Measurements from ENCODE around the gene IMPDH1. TPM values are rescaled to one million over a fixed set of nuclear protein-coding genes. Genes with fewer than 3 reads are reported as not detected.

The IMPDH1 gene
- total and polyA plus RNA-seq, 2 donors (not counting 1 experiment from before 2014, with no cell fraction given) = 54.9 to 90.6 TPM

DNA sequence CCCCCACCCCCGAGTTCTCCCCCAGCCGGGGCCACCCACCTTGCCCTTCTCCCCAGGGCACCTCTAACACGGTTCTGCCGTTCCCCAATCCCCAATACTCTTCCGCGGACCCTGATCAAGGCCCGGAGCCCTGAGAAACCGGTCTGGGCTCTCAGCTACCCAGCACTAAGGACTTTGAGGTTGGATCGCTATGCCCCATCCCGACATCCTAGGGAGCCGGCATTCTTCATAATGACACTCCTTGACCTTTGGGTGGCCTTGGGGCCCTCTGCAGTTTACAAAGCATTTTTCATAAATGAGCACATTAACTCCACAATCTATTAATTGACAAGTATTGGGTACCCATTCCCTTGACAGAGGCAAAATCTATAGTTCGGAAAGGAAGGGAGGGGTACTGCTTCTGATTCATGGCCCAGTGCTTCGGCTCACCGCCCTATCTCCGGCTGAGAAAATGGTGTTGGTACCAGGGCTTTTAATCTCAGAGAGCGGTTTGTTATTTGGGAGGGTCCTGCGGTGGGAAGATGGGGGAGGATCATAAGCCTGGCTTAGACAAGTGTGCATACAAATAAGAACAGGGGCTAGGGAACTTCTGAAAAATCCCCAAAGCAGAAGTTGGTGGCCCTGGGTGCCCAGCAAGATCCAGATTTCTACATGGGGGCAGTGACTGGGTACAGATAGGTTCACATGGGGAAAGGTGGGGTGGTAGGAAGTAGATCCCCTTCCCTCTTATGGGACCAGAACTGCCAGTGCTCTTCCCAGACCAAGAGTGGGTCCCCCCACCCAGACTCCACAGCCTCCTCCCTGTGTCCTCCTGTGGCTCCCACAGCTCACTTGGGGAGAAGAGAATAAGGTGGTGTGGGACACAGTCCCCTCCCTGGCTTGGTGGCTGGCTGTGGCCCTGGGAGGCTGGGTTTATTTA is 3.2 kb downstream of the IMPDH1 start:
- WGBS (ENCODE audit: insufficient coverage) = 64% methylated on average over 14 of the region's 17 CpGs
- peaks cover 47% of the 10 kb centered on the region for H3K4me1 Mint-ChIP-seq
- peaks cover 0 to 8% of the 10 kb centered on the region in 2 experiments for H3K36me3 ChIP-seq (replicated peaks in 1 of 2; ENCODE audit: control extremely low read depth in 1 of 2, control insufficient read depth in 1 of 2, extremely low read depth in 1 of 2, insufficient read depth in 2 of 2, low read length in 1 of 2)
- H3K27ac Mint-ChIP-seq = peak overlapping the region; percentile 78
- ChIA-PET CTCF (interaction anchor here (0.9 to 23.4 kb wide), 5 partner anchors 8 to 54 kb away, joined by 4 to 331 read pairs (median 12); no protein-coding TSS in a partner anchor), POLR2A (no interaction called here)
- DNase-seq (peak; percentile 35), ATAC-seq (ENCODE audit: low read depth) (no peak)
- H3K9ac ChIP-seq (ENCODE audit: low read length) = no peak overlapping the region
- H3K4me3 Mint-ChIP-seq = peak overlapping the region; percentile 83
- H3K79me2 ChIP-seq (ENCODE audit: control insufficient read depth, insufficient read depth, low read length) = no peaks in the 10 kb centered on the region
- H4K20me1 ChIP-seq (ENCODE audit: control insufficient read depth, insufficient read depth, low read length, poor library complexity, severe bottlenecking) = peaks cover 14% of the 10 kb centered on the region
- H3K4me2 ChIP-seq (replicated peaks; ENCODE audit: low read depth, low read length, poor library complexity, severe bottlenecking) = peak overlapping the region; percentile 97
- intact Hi-C loops (cut with micrococcal nuclease) = loop anchor here (5.0 kb wide), 2 partner anchors 64 to 126 kb away; partner anchors contain the start of gene RBM28
- peaks cover 21 to 59% of the 10 kb centered on the region in 2 donors for H3K4me1 ChIP-seq (ENCODE audit: control insufficient read depth in 2 of 2, insufficient read depth in 2 of 2, low read length in 2 of 2)
- no peaks in the 10 kb centered on the region for H3K27me3 ChIP-seq (replicated peaks in 1 of 4; ENCODE audit: control extremely low read depth in 1 of 4, control insufficient read depth in 3 of 4, insufficient read depth in 4 of 4, low read length in 3 of 4)
- no peaks in the 10 kb centered on the region for H3K9me3 ChIP-seq (ENCODE audit: control extremely low read depth in 1 of 3, control insufficient read depth in 2 of 3, insufficient read depth in 1 of 3, low read length in 2 of 3)
- TF ChIP-seq, protein P1, sequence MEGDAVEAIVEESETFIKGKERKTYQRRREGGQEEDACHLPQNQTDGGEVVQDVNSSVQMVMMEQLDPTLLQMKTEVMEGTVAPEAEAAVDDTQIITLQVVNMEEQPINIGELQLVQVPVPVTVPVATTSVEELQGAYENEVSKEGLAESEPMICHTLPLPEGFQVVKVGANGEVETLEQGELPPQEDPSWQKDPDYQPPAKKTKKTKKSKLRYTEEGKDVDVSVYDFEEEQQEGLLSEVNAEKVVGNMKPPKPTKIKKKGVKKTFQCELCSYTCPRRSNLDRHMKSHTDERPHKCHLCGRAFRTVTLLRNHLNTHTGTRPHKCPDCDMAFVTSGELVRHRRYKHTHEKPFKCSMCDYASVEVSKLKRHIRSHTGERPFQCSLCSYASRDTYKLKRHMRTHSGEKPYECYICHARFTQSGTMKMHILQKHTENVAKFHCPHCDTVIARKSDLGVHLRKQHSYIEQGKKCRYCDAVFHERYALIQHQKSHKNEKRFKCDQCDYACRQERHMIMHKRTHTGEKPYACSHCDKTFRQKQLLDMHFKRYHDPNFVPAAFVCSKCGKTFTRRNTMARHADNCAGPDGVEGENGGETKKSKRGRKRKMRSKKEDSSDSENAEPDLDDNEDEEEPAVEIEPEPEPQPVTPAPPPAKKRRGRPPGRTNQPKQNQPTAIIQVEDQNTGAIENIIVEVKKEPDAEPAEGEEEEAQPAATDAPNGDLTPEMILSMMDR (IDR thresholded peaks at IDR 0.05) = no peak
- no peak for TF ChIP-seq EZH2 (IDR thresholded peaks at IDR 0.05; ENCODE audit: borderline replicate concordance, insufficient read depth, low read depth, low read length, poor library complexity, severe bottlenecking)
- H3K4me3 ChIP-seq (ENCODE audit: control extremely low read depth in 1 of 5, extremely low read depth in 1 of 5, insufficient read depth in 1 of 5, low read depth in 2 of 5, low read length in 4 of 5) = peak overlapping the region in 1 of 5 experiments; percentile 34
- H3K27ac ChIP-seq (ENCODE audit: low read length in 2 of 2) = peak overlapping the region in 1 of 2 donors; percentile 13
- no peaks in the 10 kb centered on the region for H3K27me3 Mint-ChIP-seq
- no peak overlapping the region for H2AFZ ChIP-seq (ENCODE audit: insufficient read depth, low read depth, low read length, poor library complexity, severe bottlenecking)
- H3K9me3 Mint-ChIP-seq (ENCODE audit: insufficient read depth) = no peaks in the 10 kb centered on the region

Measured in B cell (primary cell).